ENCODE results near the gene ATL3. TPM values are rescaled to one million over a fixed set of nuclear protein-coding genes. Genes with fewer than 3 reads are reported as not detected.

The ATL3 gene
- total RNA-seq, 1 experiment from 2014 or later: 24.0 TPM

GRCh38 chr11:63698976-63699733 lies 28.0 kb upstream of the ATL3 start:
- H2AK5ac ChIP-seq (ENCODE audit: insufficient read length, low read length): no peak overlapping the region
- no peak overlapping the region for H3K4me3 Mint-ChIP-seq
- H3K27me3 ChIP-seq (ENCODE audit: insufficient read depth, low read length): no peaks in the 10 kb centered on the region
- no peak overlapping the region for H3K27ac ChIP-seq (ENCODE audit: insufficient read length, low read depth, low read length)
- H3K27ac Mint-ChIP-seq: peak overlapping the region in 2 of 3 experiments; percentile 45 to 47; a peak in 4 of 7 replicates
- no peak for DNase-seq
- no peaks in the 10 kb centered on the region for H3K23me2 ChIP-seq (ENCODE audit: insufficient read length, low read depth, low read length, poor library complexity, severe bottlenecking)
- H3K4me2 ChIP-seq (ENCODE audit: insufficient read depth, insufficient read length, low read length): no peak overlapping the region
- H2BK12ac ChIP-seq (ENCODE audit: insufficient read length, low read depth, low read length): no peak overlapping the region
- no peak overlapping the region for H3K56ac ChIP-seq (ENCODE audit: insufficient read length, low read depth, low read length)
- H2BK20ac ChIP-seq (ENCODE audit: low read depth, low read length, poor library complexity, severe bottlenecking): no peak overlapping the region
- no peak overlapping the region for H4K91ac ChIP-seq (ENCODE audit: insufficient read length, low read depth, low read length)
- no peaks in the 10 kb centered on the region for H4K20me1 ChIP-seq (ENCODE audit: control insufficient read depth, insufficient read depth, insufficient read length)
- peaks cover 14% of the 10 kb centered on the region for H3K79me1 ChIP-seq (ENCODE audit: insufficient read depth, low read depth, low read length, poor library complexity, severe bottlenecking)
- no peak overlapping the region for H3K4ac ChIP-seq (ENCODE audit: low read depth, low read length)
- no peak overlapping the region for H2BK5ac ChIP-seq (ENCODE audit: insufficient read length, low read length)
- H3K27me3 Mint-ChIP-seq (ENCODE audit: low read depth): no peaks in the 10 kb centered on the region
- no peak for TF ChIP-seq CTCF (conservative IDR thresholded peaks at IDR 0.05)
- peaks cover 2 to 6% of the 10 kb centered on the region in 2 experiments; a peak in 3 of 5 replicates for H3K9me3 Mint-ChIP-seq
- no peak overlapping the region for H3K14ac ChIP-seq (ENCODE audit: insufficient read depth, low read length)
- peaks cover 13 to 19% (median 17%) of the 10 kb centered on the region in 3 experiments for H3K36me3 Mint-ChIP-seq (ENCODE audit: insufficient read depth in 1 of 3, low read depth in 3 of 3)
- no peak overlapping the region for H3K9ac ChIP-seq (ENCODE audit: extremely low read depth, insufficient read length, low read length)
- no peak overlapping the region for H3K18ac ChIP-seq (ENCODE audit: insufficient read length, low read depth, low read length)
- H3K4me1 Mint-ChIP-seq: peaks cover 19 to 22% of the 10 kb centered on the region in 2 experiments
- H2AFZ ChIP-seq (ENCODE audit: low read length): no peak overlapping the region
- no CpG with 5 or more reads among the region's 11 CpGs for WGBS (ENCODE audit: extremely low coverage, insufficient read length, low lambda C conversion rate)
- H2BK15ac ChIP-seq (ENCODE audit: low read depth, low read length): no peak overlapping the region
- no peak overlapping the region for H3K23ac ChIP-seq (ENCODE audit: insufficient read length, low read depth, low read length)
- H4K5ac ChIP-seq (ENCODE audit: insufficient read length, low read depth, low read length): no peak overlapping the region
- no peak overlapping the region for H2BK120ac ChIP-seq (ENCODE audit: low read depth, low read length, poor library complexity, severe bottlenecking)
- H4K8ac ChIP-seq (replicated peaks; ENCODE audit: insufficient read length, low read depth, low read length): no peak overlapping the region
- H3K4me1 ChIP-seq (ENCODE audit: insufficient read depth, low read length): no peaks in the 10 kb centered on the region; the same call in 1 of the 2 replicates
- no peak overlapping the region for H3T11ph ChIP-seq (ENCODE audit: low read length)
- H3K79me2 ChIP-seq (ENCODE audit: insufficient read depth, low read length): peaks cover 12% of the 10 kb centered on the region; the same call in 1 of the 2 replicates
- no peaks in the 10 kb centered on the region for H3K9me3 ChIP-seq (ENCODE audit: control insufficient read depth, low read depth, low read length)

Data from H9 (cell line).